GM23338 (cell line): ENCODE data around the gene PMM1. TPM values are rescaled to one million over a fixed set of nuclear protein-coding genes. Genes with fewer than 3 reads are reported as not detected.

Experiments used
- ATAC-seq: fragments of 200-7000 bp; cut with Tn5 transposase; 3 replicates; pipeline ENCODE4 v1.9.1; 2020
- DNase-seq: peaks from one replicate; pipeline ENCODE4 v3.0.0-alpha.2; 2015; ENCODE audit warnings: low spot score
- H2AFZ ChIP-seq: fragments of 200-600 bp; sonication (generic); 2 replicates; pipeline ENCODE4 v1.8.0; 2016; ENCODE audit warnings: antibody characterized with exemption, mild to moderate bottlenecking, moderate library complexity
- H3F3A ChIP-seq: fragments of 200-600 bp; sonication (generic); replicated peaks from 2 replicates; pipeline ENCODE4 v1.8.0; 2017; ENCODE audit warnings: antibody characterized with exemption, mixed run types, low read depth
- H3K27ac ChIP-seq: fragments of 200-600 bp; sonication (generic); 2 replicates; pipeline ENCODE4 v1.6.1; 2016; ENCODE audit warnings: low read depth
- H3K27me3 ChIP-seq: fragments of 200-600 bp; sonication (generic); 2 replicates; pipeline ENCODE4 v1.8.0; 2016; ENCODE audit warnings: mild to moderate bottlenecking, mixed run types, moderate library complexity; ENCODE audit not compliant: insufficient read depth
- H3K36me3 ChIP-seq: fragments of 200-600 bp; sonication (generic); 2 replicates; pipeline ENCODE4 v1.8.0; 2016; ENCODE audit warnings: mild to moderate bottlenecking; ENCODE audit not compliant: insufficient read depth
- H3K4me1 ChIP-seq: fragments of 200-600 bp; sonication (generic); 2 replicates; pipeline ENCODE4 v1.8.0; 2016; ENCODE audit warnings: mild to moderate bottlenecking, moderate library complexity; ENCODE audit not compliant: insufficient read depth
- H3K4me2 ChIP-seq: fragments of 200-600 bp; sonication (generic); 2 replicates; pipeline ENCODE4 v1.7.1; 2017; ENCODE audit warnings: mixed run types
- H3K4me3 ChIP-seq: fragments of 200-600 bp; sonication (generic); 2 replicates; pipeline ENCODE4 v1.6.1; 2016; ENCODE audit warnings: mixed run types
- H3K79me2 ChIP-seq: fragments of 200-600 bp; sonication (generic); replicated peaks from 2 replicates; pipeline ENCODE4 v1.8.0; 2017; ENCODE audit warnings: mild to moderate bottlenecking; ENCODE audit not compliant: insufficient read depth
- H3K9me2 ChIP-seq: fragments of 200-600 bp; sonication (generic); 2 replicates; pipeline ENCODE4 v1.8.0; 2017; ENCODE audit not compliant: insufficient read depth
- H4K20me1 ChIP-seq: fragments of 200-600 bp; sonication (generic); replicated peaks from 2 replicates; pipeline ENCODE4 v1.8.0; 2017; ENCODE audit warnings: mild to moderate bottlenecking; ENCODE audit not compliant: insufficient read depth
- H3K27ac Mint-ChIP-seq: 2 replicates; pipeline ENCODE4 v1.8.0; 2020; ENCODE audit warnings: inconsistent platforms, mild to moderate bottlenecking, moderate library complexity, mixed read lengths
- H3K27me3 Mint-ChIP-seq: 3 replicates; pipeline ENCODE4 v1.8.0; 2022; ENCODE audit warnings: low read depth, mild to moderate bottlenecking, moderate library complexity, mixed read lengths, inconsistent platforms; ENCODE audit not compliant: insufficient read depth, poor library complexity
- H3K36me3 Mint-ChIP-seq: 3 replicates; pipeline ENCODE4 v1.8.0; 2021; ENCODE audit warnings: low read depth, mild to moderate bottlenecking, inconsistent platforms, moderate library complexity, mixed read lengths
- H3K4me1 Mint-ChIP-seq: 3 replicates; pipeline ENCODE4 v1.8.0; 2020; ENCODE audit warnings: mild to moderate bottlenecking, inconsistent platforms, mixed read lengths
- H3K4me3 Mint-ChIP-seq: 3 replicates; pipeline ENCODE4 v1.8.0; 2021; ENCODE audit warnings: moderate library complexity, mild to moderate bottlenecking, inconsistent platforms, mixed read lengths
- H3K9me3 Mint-ChIP-seq: 3 replicates; pipeline ENCODE4 v1.8.0; 2020; ENCODE audit warnings: moderate library complexity, mild to moderate bottlenecking, inconsistent platforms, mixed read lengths
- CREB1 ChIP-seq: fragments of 250-450 bp; sonication (Bioruptor Pico); IDR thresholded peaks from 2 replicates; pipeline ENCODE4 v1.5.0; 2020; ENCODE audit warnings: low read depth, mild to moderate bottlenecking, moderate library complexity
- CTCF ChIP-seq, 2 experiments: fragments of 200-600 bp in 1 of 2; sonication (generic) in 1 of 2; conservative IDR thresholded peaks; 2 replicates each; pipeline versions ENCODE4 v1.5.1 to v1.6.1; 2016 to 2017; ENCODE audit warnings: antibody characterized with exemption in 2 of 2, low read depth in 2 of 2, mild to moderate bottlenecking in 2 of 2, moderate library complexity in 1 of 2
- EZH2 ChIP-seq: fragments of 200-600 bp; sonication (generic); IDR thresholded peaks from one replicate; pipeline ENCODE4 v1.8.0; 2017; ENCODE audit warnings: antibody characterized with exemption, mild to moderate bottlenecking, low read depth; ENCODE audit not compliant: unreplicated experiment
- JUNB ChIP-seq: IDR thresholded peaks from one replicate; pipeline ENCODE4 v1.6.1; 2016; ENCODE audit warnings: antibody characterized with exemption; ENCODE audit not compliant: unreplicated experiment
- POLR2AphosphoS5 ChIP-seq: IDR thresholded peaks from 2 replicates; pipeline ENCODE4 v1.6.1; 2016; ENCODE audit warnings: antibody characterized with exemption, low read depth
- ZNF331 ChIP-seq: fragments of 250-450 bp; sonication (Bioruptor Pico); IDR thresholded peaks from 2 replicates; pipeline ENCODE4 v1.5.0; 2020; ENCODE audit warnings: low read depth, mild to moderate bottlenecking, moderate library complexity
- ZNF462 ChIP-seq: fragments of 250-450 bp; sonication (Bioruptor Pico); IDR thresholded peaks from 2 replicates; pipeline ENCODE4 v1.5.0; 2020; ENCODE audit warnings: mild to moderate bottlenecking, moderate library complexity
- polyA plus RNA-seq: library from polyadenylated mRNA; unstranded; fragments of >200 nt; fragmentation: Nextera tagmentation; extraction: Ambion mirVana; gene quantifications from 2 replicates; pipeline ENCODE4 v1.2.1, GENCODE V29; 2016
- total RNA-seq: library from RNA; depleted of rRNA; stranded (reverse); fragments of >200 nt; shearing (Covaris generic); gene quantifications from 2 replicates; pipeline ENCODE4 v1.2.3, GENCODE V29; 2014

The PMM1 gene
- total and polyA plus RNA-seq, 2 experiments from 2014 or later: 8.7 to 9.9 TPM

- TF ChIP-seq ZNF462 (CRISPR knock-in tag): no peak
- no peak for TF ChIP-seq POLR2AphosphoS5
- no peak for TF ChIP-seq CTCF (conservative IDR thresholded peaks at IDR 0.05; ENCODE audit: low read depth in 2 of 2)
- no peak for TF ChIP-seq CREB1 (CRISPR knock-in tag)
- TF ChIP-seq ZNF331 (CRISPR knock-in tag): no peak
- no peak for TF ChIP-seq JUNB
Observed at GRCh38 chr22:41548830-41549211, 40.8 kb downstream of the PMM1 start (continued).

GRCh38 chr22:41544671-41545476 is 44.8 kb downstream of the PMM1 start:
- no peaks in the 10 kb centered on the region for H3K9me2 ChIP-seq
- Mint-ChIP-seq H3K4me3 (peak overlapping the region; percentile 96), H3K36me3 (peaks cover 12% of the 10 kb centered on the region), H3K27me3 (peaks cover 9% of the 10 kb centered on the region), H3K4me1 (peaks cover 21% of the 10 kb centered on the region), H3K9me3 (no peaks in the 10 kb centered on the region; the same call in 2 of the 3 replicates), H3K27ac (no peak overlapping the region)
- H3K79me2 ChIP-seq: peaks cover 40% of the 10 kb centered on the region
- H3K36me3 ChIP-seq: no peaks in the 10 kb centered on the region
- no peaks in the 10 kb centered on the region for H3K27me3 ChIP-seq
- H3F3A ChIP-seq: 0 out of 2 replicates have a peak, but pooled peaks cover 10% of the 10 kb centered on the region
- ATAC-seq: no peak; the same call in 2 of the 3 replicates
- peaks cover 4% of the 10 kb centered on the region for H4K20me1 ChIP-seq
- no peak for DNase-seq
- H2AFZ ChIP-seq: peak overlapping the region; percentile 3
- H3K4me3 ChIP-seq: peak overlapping the region; percentile 78
- TF ChIP-seq ZNF331 (CRISPR knock-in tag) (no peak), CREB1 (CRISPR knock-in tag) (no peak), EZH2 (no peak)
- H3K4me1 ChIP-seq: peaks cover 7% of the 10 kb centered on the region; the same call in 1 of the 2 replicates
- H3K27ac ChIP-seq: no peak overlapping the region
- H3K4me2 ChIP-seq: peak overlapping the region; percentile 70
